Type B pancreatic cell (in vitro differentiated cells): ENCODE results near the gene RFPL3. TPM values are rescaled to one million over a fixed set of nuclear protein-coding genes. Genes with fewer than 3 reads are reported as not detected.

Experiments used
- DNase-seq: peaks from one replicate; pipeline ENCODE4 v3.0.0; 2021; ENCODE audit warnings: mixed read lengths; ENCODE audit not compliant: unreplicated experiment; ENCODE audit errors: extremely low spot score
- H3K27ac Mint-ChIP-seq: 2 replicates; pipeline ENCODE4 v1.8.0; 2021; ENCODE audit warnings: mild to moderate bottlenecking, mixed read lengths
- H3K27me3 Mint-ChIP-seq: 2 replicates; pipeline ENCODE4 v1.8.0; 2021; ENCODE audit warnings: mixed read lengths
- H3K36me3 Mint-ChIP-seq: 2 replicates; pipeline ENCODE4 v1.8.0; 2021; ENCODE audit warnings: mixed read lengths
- H3K4me1 Mint-ChIP-seq: one replicate; pipeline ENCODE4 v1.8.0; 2021; ENCODE audit warnings: mixed read lengths; ENCODE audit not compliant: unreplicated experiment
- H3K4me3 Mint-ChIP-seq: 2 replicates; pipeline ENCODE4 v1.8.0; 2021; ENCODE audit warnings: mild to moderate bottlenecking, mixed read lengths
- H3K9me3 Mint-ChIP-seq: 2 replicates; pipeline ENCODE4 v1.8.0; 2021; ENCODE audit warnings: mixed read lengths
- total RNA-seq: library from RNA; stranded (reverse); gene quantifications from 2 replicates; pipeline ENCODE4 v1.2.1, GENCODE V29; 2021; ENCODE audit warnings: low replicate concordance
- TF ChIP-seq, protein P1 (sequence below): fragments of 200-600 bp; sonication (generic); conservative IDR thresholded peaks from 2 replicates; pipeline ENCODE4 v1.5.0; 2021; ENCODE audit warnings: antibody characterized with exemption, mild to moderate bottlenecking

RFPL3 gene
- total RNA-seq, 1 donor from 2014 or later: 0.24 TPM

DNA sequence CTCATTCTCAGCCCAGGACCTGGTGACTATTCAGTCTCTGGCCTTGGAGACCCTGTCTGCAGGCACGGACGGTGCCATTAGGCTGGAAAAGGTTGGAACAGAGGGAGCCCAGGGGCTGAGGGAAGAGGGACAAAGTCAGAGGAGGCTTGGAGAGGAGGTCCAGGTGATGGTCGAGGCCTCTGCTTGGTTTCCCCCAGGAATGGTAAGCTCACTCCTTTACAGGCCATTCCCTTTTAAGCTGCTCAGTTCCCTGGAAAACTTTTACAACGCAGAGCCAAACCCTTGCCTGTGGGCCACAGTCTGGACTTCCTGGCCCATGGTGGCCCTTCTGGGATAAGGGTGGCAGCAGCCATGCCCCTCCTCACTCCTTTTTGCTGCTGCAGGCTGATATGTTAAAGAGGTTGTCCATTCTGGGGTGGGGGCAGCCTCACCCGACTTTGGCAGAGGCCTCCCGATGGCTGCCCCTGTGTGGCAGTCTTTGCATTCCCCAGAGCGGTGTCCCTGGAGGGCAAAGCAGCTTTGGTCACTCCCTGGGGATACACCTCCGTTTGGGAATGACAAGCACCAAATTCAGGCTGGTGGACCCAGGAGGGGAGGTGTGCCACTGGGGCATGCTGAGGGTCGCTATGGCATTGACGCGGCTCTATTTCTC is 34.0 kb upstream of the RFPL3 start:
- Mint-ChIP-seq H3K4me1 (no peaks in the 10 kb centered on the region), H3K9me3 (no peaks in the 10 kb centered on the region), H3K36me3 (no peaks in the 10 kb centered on the region), H3K27me3 (peaks cover 12% of the 10 kb centered on the region), H3K4me3 (no peak overlapping the region), H3K27ac (no peak overlapping the region)
- TF ChIP-seq, protein P1, sequence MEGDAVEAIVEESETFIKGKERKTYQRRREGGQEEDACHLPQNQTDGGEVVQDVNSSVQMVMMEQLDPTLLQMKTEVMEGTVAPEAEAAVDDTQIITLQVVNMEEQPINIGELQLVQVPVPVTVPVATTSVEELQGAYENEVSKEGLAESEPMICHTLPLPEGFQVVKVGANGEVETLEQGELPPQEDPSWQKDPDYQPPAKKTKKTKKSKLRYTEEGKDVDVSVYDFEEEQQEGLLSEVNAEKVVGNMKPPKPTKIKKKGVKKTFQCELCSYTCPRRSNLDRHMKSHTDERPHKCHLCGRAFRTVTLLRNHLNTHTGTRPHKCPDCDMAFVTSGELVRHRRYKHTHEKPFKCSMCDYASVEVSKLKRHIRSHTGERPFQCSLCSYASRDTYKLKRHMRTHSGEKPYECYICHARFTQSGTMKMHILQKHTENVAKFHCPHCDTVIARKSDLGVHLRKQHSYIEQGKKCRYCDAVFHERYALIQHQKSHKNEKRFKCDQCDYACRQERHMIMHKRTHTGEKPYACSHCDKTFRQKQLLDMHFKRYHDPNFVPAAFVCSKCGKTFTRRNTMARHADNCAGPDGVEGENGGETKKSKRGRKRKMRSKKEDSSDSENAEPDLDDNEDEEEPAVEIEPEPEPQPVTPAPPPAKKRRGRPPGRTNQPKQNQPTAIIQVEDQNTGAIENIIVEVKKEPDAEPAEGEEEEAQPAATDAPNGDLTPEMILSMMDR: no peak
- peak; percentile 55 for DNase-seq

DNA sequence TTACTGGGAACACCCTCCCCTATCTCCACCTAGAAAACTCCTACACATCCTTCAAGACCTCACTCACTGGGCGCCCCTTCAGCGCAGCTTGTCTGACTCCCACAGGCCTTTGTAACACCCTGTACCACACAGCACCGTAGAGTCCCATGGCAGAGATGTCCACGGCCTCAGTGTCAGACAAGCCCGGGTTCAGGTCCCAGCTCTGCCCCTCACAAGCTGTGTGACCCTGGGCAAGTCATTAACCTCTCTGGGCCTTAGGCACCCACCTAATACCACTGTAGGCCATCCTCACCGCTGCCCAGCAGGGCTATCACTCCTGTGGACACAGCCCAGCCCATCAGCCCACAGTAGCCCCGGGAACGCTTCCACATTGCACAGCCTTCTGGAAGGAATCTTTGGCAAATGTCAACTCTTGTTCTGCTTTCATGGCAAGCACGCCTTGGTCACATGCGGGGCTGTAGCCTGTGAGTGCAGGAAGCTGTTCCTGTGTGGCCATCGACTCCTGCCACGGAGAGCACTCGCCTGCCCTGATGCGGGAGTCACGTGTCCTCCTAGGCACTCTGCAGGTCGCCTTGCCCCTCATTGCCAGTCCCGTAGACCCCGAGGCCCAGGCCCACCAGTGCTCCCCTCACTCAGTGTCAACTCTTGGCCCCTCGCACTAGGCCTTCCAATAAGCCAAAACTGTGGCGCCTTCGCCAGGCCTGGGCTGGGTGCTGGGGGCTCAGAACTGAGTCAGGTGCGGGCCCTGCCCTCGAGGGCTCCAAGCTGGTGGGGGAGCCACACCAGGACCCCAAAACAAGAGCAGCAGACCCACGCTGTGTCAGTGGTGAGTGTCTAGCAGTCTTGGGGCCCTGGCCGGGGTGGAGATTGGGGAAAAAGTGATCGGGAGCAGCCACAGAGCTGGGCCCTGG is 32.9 kb upstream of the RFPL3 start:
- no peaks in the 10 kb centered on the region for H3K9me3 Mint-ChIP-seq
- H3K4me3 Mint-ChIP-seq: no peak overlapping the region
- H3K27ac Mint-ChIP-seq: no peak overlapping the region
- no peaks in the 10 kb centered on the region for H3K36me3 Mint-ChIP-seq
- peak; percentile 68 for DNase-seq
- TF ChIP-seq, protein P1: no peak
- H3K27me3 Mint-ChIP-seq: peaks cover 7% of the 10 kb centered on the region
- no peaks in the 10 kb centered on the region for H3K4me1 Mint-ChIP-seq

- no peak for DNase-seq
- H3K27ac Mint-ChIP-seq: no peak overlapping the region
- H3K4me1 Mint-ChIP-seq: no peaks in the 10 kb centered on the region
- H3K4me3 Mint-ChIP-seq: no peak overlapping the region
- no peaks in the 10 kb centered on the region for H3K9me3 Mint-ChIP-seq
- TF ChIP-seq, protein P1: no peak
- H3K27me3 Mint-ChIP-seq: peaks cover 6% of the 10 kb centered on the region
- H3K36me3 Mint-ChIP-seq: no peaks in the 10 kb centered on the region
Observed at GRCh38 chr22:32325416-32325801, 32.3 kb upstream of the RFPL3 start.

DNA sequence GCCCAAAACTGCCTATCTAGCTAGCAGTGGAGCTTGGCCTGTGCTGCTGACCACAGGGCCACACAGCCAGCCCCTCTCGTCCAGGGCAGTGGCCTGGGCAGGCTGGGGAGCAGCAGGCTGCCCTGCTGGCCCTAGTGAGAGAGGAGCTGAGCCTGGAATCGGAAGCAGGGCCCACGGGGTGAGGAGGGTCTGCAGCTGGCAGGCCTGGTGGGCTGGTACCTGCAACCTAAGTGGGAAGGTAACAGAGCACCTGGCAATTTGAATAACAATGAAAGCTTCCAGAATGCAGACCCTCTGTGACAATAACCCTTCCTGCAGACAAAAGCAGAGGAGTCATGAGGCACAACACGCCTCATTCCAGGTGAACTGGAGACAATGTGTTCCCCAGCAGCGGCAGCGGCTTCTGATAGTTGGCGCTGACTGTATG is 31.8 kb upstream of the RFPL3 start:
- Mint-ChIP-seq H3K27ac (no peak overlapping the region), H3K27me3 (peaks cover 2% of the 10 kb centered on the region), H3K4me3 (no peak overlapping the region), H3K36me3 (no peaks in the 10 kb centered on the region), H3K4me1 (no peaks in the 10 kb centered on the region), H3K9me3 (no peaks in the 10 kb centered on the region)
- TF ChIP-seq, protein P1: no peak
- DNase-seq: peak; percentile 51

DNA sequence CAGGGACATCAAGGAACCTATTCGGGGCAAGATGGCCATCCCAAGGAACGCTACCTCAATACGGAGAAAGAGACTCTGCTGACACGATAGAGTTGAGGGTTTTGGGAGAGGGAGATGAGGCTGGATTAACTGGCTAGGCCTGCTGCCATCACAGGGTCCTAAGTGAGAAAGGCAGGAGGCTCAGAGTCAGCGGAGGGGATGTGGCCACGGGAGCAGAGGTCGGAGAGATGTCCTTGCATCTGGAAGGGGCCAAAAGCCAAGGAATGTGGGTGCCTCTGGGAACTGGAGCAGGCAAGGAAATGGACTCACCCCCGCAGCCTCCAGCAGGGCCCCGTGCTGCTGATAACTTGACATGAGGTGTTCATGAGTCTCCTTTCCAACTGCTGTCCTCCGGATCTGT is 31.0 kb upstream of the RFPL3 start:
- H3K4me1 Mint-ChIP-seq: no peaks in the 10 kb centered on the region
- DNase-seq: peak; percentile 42
- TF ChIP-seq, protein P1: no peak
- H3K4me3 Mint-ChIP-seq: no peak overlapping the region
- no peaks in the 10 kb centered on the region for H3K36me3 Mint-ChIP-seq
- no peak overlapping the region for H3K27ac Mint-ChIP-seq
- H3K9me3 Mint-ChIP-seq: no peaks in the 10 kb centered on the region
- peaks cover 2% of the 10 kb centered on the region for H3K27me3 Mint-ChIP-seq
